ENCODE data around the gene MMRN2.

DNA sequence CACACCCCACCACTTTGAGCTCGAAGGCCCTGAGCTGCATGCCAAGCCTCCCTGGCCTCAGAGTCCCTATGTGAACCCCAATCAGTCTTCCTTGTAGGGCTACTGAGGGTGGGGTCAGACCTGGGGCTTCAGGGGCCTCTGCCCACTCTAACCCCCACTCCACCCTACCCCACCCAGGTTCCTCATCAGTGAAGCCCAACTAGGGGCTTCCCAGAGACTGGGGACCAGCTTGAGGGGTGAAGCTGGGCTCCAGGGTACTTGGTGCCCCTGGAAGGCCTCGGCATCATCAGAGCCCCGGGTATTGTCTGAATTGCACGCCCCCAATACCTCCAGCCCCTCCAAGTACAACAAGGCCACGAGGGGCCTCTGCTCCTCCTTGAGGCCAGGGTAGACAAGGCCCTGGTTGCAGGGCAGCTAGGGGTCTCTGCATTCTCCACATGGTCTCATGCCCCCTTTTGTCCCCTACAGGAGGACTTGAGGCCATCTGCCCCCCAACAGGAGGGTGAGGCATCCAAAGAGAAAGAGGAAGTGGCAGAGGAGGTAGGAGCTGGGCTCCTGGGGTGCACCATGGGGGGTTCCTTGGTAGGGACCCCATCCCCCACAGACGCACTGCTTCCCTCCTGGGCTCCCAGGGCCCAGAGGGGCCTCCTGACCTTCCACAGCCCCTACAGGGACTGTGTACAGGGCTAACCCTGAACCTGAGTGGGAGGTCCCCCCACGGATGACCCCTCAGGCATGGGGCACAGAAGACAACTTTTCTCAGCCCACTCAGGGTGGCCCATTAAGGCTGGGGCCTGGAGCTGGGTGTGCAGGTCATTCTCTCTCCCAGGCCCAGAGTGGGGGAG, 4.9 kb upstream of the MMRN2 start:
- TF ChIP-seq TOX (CRISPR knock-in tag; IDR thresholded peaks at IDR 0.05; ENCODE audit: borderline replicate concordance) (no peak), ZC3H10 (CRISPR knock-in tag; IDR thresholded peaks at IDR 0.05) (no peak), CSDC2 (CRISPR knock-in tag; IDR thresholded peaks at IDR 0.05) (no peak)

All from SK-N-SH treated with all-trans-retinoic acid at 6 μM for 48 hours (cell line).